8988T (cell line): Measurements from ENCODE around the gene KIAA0513.
"Not testable (repeated sequence)": the region's sequence is repeated elsewhere in the genome, so short reads cannot be mapped to it uniquely, and the experiment has no call there.

Experiments
- DNase-seq: peaks from one replicate; pipeline ENCODE4 v3.0.0; 2011

KIAA0513 gene

GRCh38 chr16:85052536-85052935, 24.9 kb downstream of the KIAA0513 start:
- no peak for DNase-seq

- DNase-seq = not testable (repeated sequence)
Observed at GRCh38 chr16:85054321-85054720, 26.7 kb downstream of the KIAA0513 start.

- no peak for DNase-seq
Observed at GRCh38 chr16:85054948-85055492, 27.4 kb downstream of the KIAA0513 start.

GRCh38 chr16:85055493-85056210, 28.1 kb downstream of the KIAA0513 start:
- DNase-seq = no peak

GRCh38 chr16:85056211-85056748, 28.7 kb downstream of the KIAA0513 start:
- DNase-seq = no peak

- DNase-seq = peak; percentile 81
Observed at GRCh38 chr16:85057212-85057889, 29.8 kb downstream of the KIAA0513 start.

- no peak for DNase-seq
Observed at GRCh38 chr16:85057948-85058347, 30.4 kb downstream of the KIAA0513 start.

- DNase-seq = no peak
Observed at GRCh38 chr16:85058909-85059308, 31.3 kb downstream of the KIAA0513 start.

- no peak for DNase-seq
Observed at GRCh38 chr16:85061566-85061965, 34.0 kb downstream of the KIAA0513 start.

- DNase-seq = no peak
Observed at GRCh38 chr16:85062323-85062722, 34.7 kb downstream of the KIAA0513 start.

- no peak for DNase-seq
Observed at GRCh38 chr16:85062845-85063244, 35.2 kb downstream of the KIAA0513 start.

- no peak for DNase-seq
Observed at GRCh38 chr16:85064186-85064585, 36.6 kb downstream of the KIAA0513 start.

GRCh38 chr16:85065099-85065498, 37.5 kb downstream of the KIAA0513 start:
- no peak for DNase-seq

- DNase-seq = no peak
Observed at GRCh38 chr16:85066346-85066885, 38.8 kb downstream of the KIAA0513 start.

GRCh38 chr16:85067024-85067423, 39.4 kb downstream of the KIAA0513 start:
- DNase-seq = no peak

- DNase-seq = no peak
Observed at GRCh38 chr16:85067426-85067825, 39.8 kb downstream of the KIAA0513 start.

- DNase-seq = no peak
Observed at GRCh38 chr16:85068746-85069145, 41.2 kb downstream of the KIAA0513 start.

GRCh38 chr16:85069171-85069570, 41.6 kb downstream of the KIAA0513 start:
- DNase-seq = no peak

- DNase-seq = no peak
Observed at GRCh38 chr16:85072076-85072860, 44.7 kb downstream of the KIAA0513 start.

- DNase-seq = no peak
Observed at GRCh38 chr16:85072947-85073346, 45.4 kb downstream of the KIAA0513 start.

GRCh38 chr16:85074225-85074914, 46.8 kb downstream of the KIAA0513 start:
- DNase-seq = no peak

GRCh38 chr16:85075236-85075924, 47.8 kb downstream of the KIAA0513 start:
- no peak for DNase-seq
